Measurements from ENCODE around the gene MAP2K1. TPM values are rescaled to one million over a fixed set of nuclear protein-coding genes. Genes with fewer than 3 reads are reported as not detected.

Gene MAP2K1
- total and polyA plus RNA-seq, 2 of the 4 experiments (the other 2 are of a cell fraction), result 34.7 to 37.8 TPM

DNA sequence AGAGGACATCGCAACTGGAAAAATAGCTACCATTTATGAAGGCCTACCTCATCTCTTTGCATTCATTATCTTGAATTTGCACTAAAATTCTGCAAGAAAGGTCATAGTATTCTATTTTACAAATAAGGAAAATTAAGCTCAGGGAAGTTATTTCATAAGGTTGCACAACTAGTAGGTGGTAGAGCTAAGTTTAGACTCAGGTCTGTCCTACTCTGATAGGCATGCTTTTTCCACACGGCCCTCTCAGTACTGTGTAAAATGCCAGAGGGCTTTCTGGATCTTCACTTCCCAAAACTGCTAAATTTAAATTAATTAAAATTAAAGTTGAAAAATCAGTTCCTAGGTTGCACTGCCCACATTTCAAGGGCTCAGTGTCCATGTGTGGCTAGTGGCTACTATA lies 18.3 kb downstream of the MAP2K1 start:
- H3K18ac ChIP-seq (ENCODE audit: low read depth, low read length), result no peak overlapping the region
- no peak overlapping the region; the same call in 1 of the 2 replicates for H3K4me2 ChIP-seq (ENCODE audit: low read depth, low read length)
- no peaks in the 10 kb centered on the region for H3K9me3 ChIP-seq (ENCODE audit: control insufficient read depth, insufficient read depth, low read length)
- H4K5ac ChIP-seq (ENCODE audit: low read depth, low read length), result no peak overlapping the region
- peak overlapping the region; percentile 17; the same call in 1 of the 2 replicates for H3K27ac ChIP-seq (ENCODE audit: insufficient read depth, low read length)
- in situ Hi-C loops (cut with MboI; ENCODE audit: low sequenced_read_pairs) (no loop called here), intact Hi-C loops (cut with micrococcal nuclease) (no loop called here), dilution Hi-C loops (cut with HindIII; ENCODE audit: low sequenced_read_pairs, unreplicated experiment) (loop anchor here (25.0 kb wide), 1 partner anchor 93 kb away; no protein-coding TSS in a partner anchor)
- no TSS peak for BruUV-seq (replicated peaks)
- no peak overlapping the region for H2BK120ac ChIP-seq (ENCODE audit: low read depth, low read length)
- H3K4me3 ChIP-seq (ENCODE audit: insufficient read depth, low read depth, low read length), result no peak overlapping the region
- no peak overlapping the region for H3K9ac ChIP-seq (ENCODE audit: low read depth, low read length)
- no peaks in the 10 kb centered on the region for H3K27me3 ChIP-seq (ENCODE audit: control insufficient read depth, insufficient read depth, low read length)
- no peak overlapping the region for H2AK5ac ChIP-seq (ENCODE audit: low read depth, low read length)
- ATAC-seq (ENCODE audit: low read depth) (no peak), DNase-seq (peak; percentile 13)
- H2AK9ac ChIP-seq (replicated peaks; ENCODE audit: low read depth, low read length, poor library complexity), result no peak overlapping the region
- peaks cover 2% of the 10 kb centered on the region; the same call in 1 of the 2 replicates for H3K36me3 ChIP-seq (ENCODE audit: control insufficient read depth, insufficient read depth, low read length)
- peak overlapping the region; percentile 40; the same call in 1 of the 2 replicates for H3K23ac ChIP-seq (ENCODE audit: low read depth, low read length)
- WGBS, 2 experiments (ENCODE audit: extremely low coverage in 2 of 2, insufficient read length in 1 of 2), result no CpG with 5 or more reads among the region's 2 CpGs
- H3K4me1 ChIP-seq (ENCODE audit: control insufficient read depth, insufficient read depth, low read length), result peaks cover 18% of the 10 kb centered on the region
- H4K20me1 ChIP-seq (ENCODE audit: insufficient read depth, low read length), result peaks cover 93% of the 10 kb centered on the region
- no peak overlapping the region for H2AFZ ChIP-seq (replicated peaks; ENCODE audit: low read length, poor library complexity)
- no peak overlapping the region for H2BK15ac ChIP-seq (ENCODE audit: low read depth, low read length)
- H3K14ac ChIP-seq (replicated peaks; ENCODE audit: low read depth, low read length), result no peak overlapping the region
- no peak overlapping the region for H3K56ac ChIP-seq (ENCODE audit: extremely low read depth, insufficient read depth, low read length)
- no peak overlapping the region for H2BK5ac ChIP-seq (ENCODE audit: low read depth, low read length, poor library complexity, severe bottlenecking)
- no peak overlapping the region for H4K91ac ChIP-seq (ENCODE audit: insufficient read depth, low read depth, low read length)
- POLR2A ChIA-PET (ENCODE audit: unreplicated experiment), result no interaction called here
- CTCF ChIA-PET, result no interaction called here
- TF ChIP-seq CEBPB (IDR thresholded peaks at IDR 0.05; ENCODE audit: low read depth, low read length), result peak; percentile 61; the same call in 1 of the 2 replicates
- no peak for TF ChIP-seq CHD1 (IDR thresholded peaks at IDR 0.05; ENCODE audit: low read depth, low read length)
- peaks cover 40 to 92% of the 10 kb centered on the region in 2 experiments for H3K79me1 ChIP-seq (ENCODE audit: low read depth in 1 of 2, low read length in 2 of 2)
- H3K4ac ChIP-seq (ENCODE audit: low read depth, low read length), result no peak overlapping the region
- H4K8ac ChIP-seq (ENCODE audit: low read depth in 2 of 2, low read length in 2 of 2), result no peak overlapping the region
- H3K9me1 ChIP-seq (ENCODE audit: insufficient read depth, low read length), result peaks cover 29% of the 10 kb centered on the region
- H2BK20ac ChIP-seq (ENCODE audit: low read depth, low read length), result no peak overlapping the region

All from IMR-90 (cell line).